ENCODE data around the gene PLEKHA7. TPM values are rescaled to one million over a fixed set of nuclear protein-coding genes. Genes with fewer than 3 reads are reported as not detected.

The PLEKHA7 gene
- total RNA-seq, 1 experiment from 2014 or later, result 1.7 TPM

- no peaks in the 10 kb centered on the region for H3K9me3 ChIP-seq (ENCODE audit: low read depth, low read length, poor library complexity, severe bottlenecking)
- H3K27ac ChIP-seq (ENCODE audit: low read depth, low read length, poor library complexity, severe bottlenecking), result no peak overlapping the region
- ChIA-PET CTCF (no interaction called here), POLR2A (ENCODE audit: low non-redundant PET) (no interaction called here)
- intact Hi-C loops (cut with micrococcal nuclease; ENCODE audit: unreplicated experiment), result no loop called here
- H3K27me3 ChIP-seq (replicated peaks; ENCODE audit: insufficient read depth, low read depth, low read length, poor library complexity), result no peaks in the 10 kb centered on the region
- TF ChIP-seq EZH2 (IDR thresholded peaks at IDR 0.05; ENCODE audit: borderline replicate concordance, low read depth, low read length, poor library complexity, severe bottlenecking), result no peak
- TF ChIP-seq, protein P1, sequence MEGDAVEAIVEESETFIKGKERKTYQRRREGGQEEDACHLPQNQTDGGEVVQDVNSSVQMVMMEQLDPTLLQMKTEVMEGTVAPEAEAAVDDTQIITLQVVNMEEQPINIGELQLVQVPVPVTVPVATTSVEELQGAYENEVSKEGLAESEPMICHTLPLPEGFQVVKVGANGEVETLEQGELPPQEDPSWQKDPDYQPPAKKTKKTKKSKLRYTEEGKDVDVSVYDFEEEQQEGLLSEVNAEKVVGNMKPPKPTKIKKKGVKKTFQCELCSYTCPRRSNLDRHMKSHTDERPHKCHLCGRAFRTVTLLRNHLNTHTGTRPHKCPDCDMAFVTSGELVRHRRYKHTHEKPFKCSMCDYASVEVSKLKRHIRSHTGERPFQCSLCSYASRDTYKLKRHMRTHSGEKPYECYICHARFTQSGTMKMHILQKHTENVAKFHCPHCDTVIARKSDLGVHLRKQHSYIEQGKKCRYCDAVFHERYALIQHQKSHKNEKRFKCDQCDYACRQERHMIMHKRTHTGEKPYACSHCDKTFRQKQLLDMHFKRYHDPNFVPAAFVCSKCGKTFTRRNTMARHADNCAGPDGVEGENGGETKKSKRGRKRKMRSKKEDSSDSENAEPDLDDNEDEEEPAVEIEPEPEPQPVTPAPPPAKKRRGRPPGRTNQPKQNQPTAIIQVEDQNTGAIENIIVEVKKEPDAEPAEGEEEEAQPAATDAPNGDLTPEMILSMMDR (conservative IDR thresholded peaks at IDR 0.05; ENCODE audit: low read depth, low read length), result no peak
- BruUV-seq (replicated peaks), result no TSS peak
- no peaks in the 10 kb centered on the region for H3K36me3 ChIP-seq (ENCODE audit: insufficient read depth, low read length, poor library complexity, severe bottlenecking)
- no peak for DNase-seq (ENCODE audit: low spot score)
- no peak overlapping the region for H3K4me3 ChIP-seq (ENCODE audit: low read depth, low read length, poor library complexity, severe bottlenecking)
- peaks cover 16% of the 10 kb centered on the region for H3K4me1 ChIP-seq (ENCODE audit: insufficient read depth, low read length, poor library complexity, severe bottlenecking)
Measured at GRCh38 chr11:16933756-16934603, 80.2 kb downstream of the PLEKHA7 start.

DNA sequence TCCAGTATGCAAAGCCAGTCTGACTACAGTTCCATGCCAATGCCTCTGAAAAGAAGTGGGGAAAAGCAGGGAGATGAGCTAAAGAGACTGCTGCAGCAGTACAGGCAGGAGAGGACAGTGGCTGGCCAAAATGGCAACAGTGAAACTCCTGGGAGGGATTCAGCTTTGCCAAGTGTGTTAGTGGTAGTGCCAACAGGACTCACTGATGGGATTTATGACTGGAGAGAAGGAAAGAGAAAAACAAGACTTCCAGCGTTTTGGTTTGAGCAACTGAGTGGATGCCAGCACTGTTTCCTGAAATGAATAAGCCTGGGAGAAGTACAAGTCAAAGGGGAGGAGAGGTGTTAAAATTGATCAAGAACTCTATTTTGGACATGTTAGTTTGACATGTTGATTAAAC lies 80.9 kb downstream of the PLEKHA7 start:
- TF ChIP-seq EZH2 (IDR thresholded peaks at IDR 0.05; ENCODE audit: borderline replicate concordance, low read depth, low read length, poor library complexity, severe bottlenecking), result no peak
- TF ChIP-seq, protein P1 (conservative IDR thresholded peaks at IDR 0.05; ENCODE audit: low read depth, low read length), result no peak
- POLR2A ChIA-PET (ENCODE audit: low non-redundant PET), result interaction anchor here (0.5 kb wide), 1 partner anchor 573 kb away, joined by 3 read pairs; no protein-coding TSS in a partner anchor
- DNase-seq (ENCODE audit: low spot score), result no peak

DNA sequence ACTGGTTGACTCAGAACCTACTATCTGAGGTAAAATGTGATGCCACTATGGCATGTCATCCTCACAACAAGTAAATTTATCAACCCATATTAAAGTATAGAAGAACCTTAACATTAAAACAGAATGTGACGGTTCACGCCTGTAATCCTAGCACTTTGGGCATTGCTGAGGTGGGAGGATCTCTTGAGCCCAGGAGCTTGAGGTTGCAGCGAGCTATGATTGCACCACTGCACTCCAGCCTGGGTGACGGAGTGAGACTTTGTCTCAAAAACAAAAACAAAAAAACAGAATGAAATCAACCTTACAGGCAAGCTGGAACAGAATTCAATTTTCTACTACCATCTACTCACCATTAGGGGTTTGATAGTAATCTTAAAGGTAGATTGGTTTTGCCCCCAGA lies 86.2 kb downstream of the PLEKHA7 start:
- H3K36me3 ChIP-seq (ENCODE audit: insufficient read depth, low read length, poor library complexity, severe bottlenecking), result no peaks in the 10 kb centered on the region
- H3K4me3 ChIP-seq (ENCODE audit: low read depth, low read length, poor library complexity, severe bottlenecking), result no peak overlapping the region
- no peak overlapping the region for H3K27ac ChIP-seq (ENCODE audit: low read depth, low read length, poor library complexity, severe bottlenecking)
- H3K27me3 ChIP-seq (replicated peaks; ENCODE audit: insufficient read depth, low read depth, low read length, poor library complexity), result peaks cover 23% of the 10 kb centered on the region
- DNase-seq (ENCODE audit: low spot score), result no peak
- H3K4me1 ChIP-seq (ENCODE audit: insufficient read depth, low read length, poor library complexity, severe bottlenecking), result peaks cover 30% of the 10 kb centered on the region
- H3K9me3 ChIP-seq (ENCODE audit: low read depth, low read length, poor library complexity, severe bottlenecking), result no peaks in the 10 kb centered on the region
- intact Hi-C loops (cut with micrococcal nuclease; ENCODE audit: unreplicated experiment), result no loop called here
- TF ChIP-seq, protein P1 (conservative IDR thresholded peaks at IDR 0.05; ENCODE audit: low read depth, low read length), result no peak
- no peak for TF ChIP-seq EZH2 (IDR thresholded peaks at IDR 0.05; ENCODE audit: borderline replicate concordance, low read depth, low read length, poor library complexity, severe bottlenecking)
- CTCF ChIA-PET, result interaction anchor here (0.7 kb wide), 1 partner anchor 176 kb away, joined by 3 read pairs; no protein-coding TSS in a partner anchor
- BruUV-seq (replicated peaks), result no TSS peak
- POLR2A ChIA-PET (ENCODE audit: low non-redundant PET), result no interaction called here

More for the DNA sequence above, 80.9 kb downstream of the PLEKHA7 start:
- H3K4me1 ChIP-seq (ENCODE audit: insufficient read depth, low read length, poor library complexity, severe bottlenecking), result peaks cover 16% of the 10 kb centered on the region
- no peaks in the 10 kb centered on the region for H3K9me3 ChIP-seq (ENCODE audit: low read depth, low read length, poor library complexity, severe bottlenecking)
- CTCF ChIA-PET, result no interaction called here
- no TSS peak for BruUV-seq (replicated peaks)
- intact Hi-C loops (cut with micrococcal nuclease; ENCODE audit: unreplicated experiment), result no loop called here
- no peaks in the 10 kb centered on the region for H3K36me3 ChIP-seq (ENCODE audit: insufficient read depth, low read length, poor library complexity, severe bottlenecking)
- no peak overlapping the region for H3K27ac ChIP-seq (ENCODE audit: low read depth, low read length, poor library complexity, severe bottlenecking)
- no peaks in the 10 kb centered on the region for H3K27me3 ChIP-seq (replicated peaks; ENCODE audit: insufficient read depth, low read depth, low read length, poor library complexity)
- H3K4me3 ChIP-seq (ENCODE audit: low read depth, low read length, poor library complexity, severe bottlenecking), result no peak overlapping the region
